HepG2 (cell line): Measurements from ENCODE around the gene FNDC8. TPM values are rescaled to one million over a fixed set of nuclear protein-coding genes. Genes with fewer than 3 reads are reported as not detected.

Experiments used
- ATAC-seq: fragments of 200-7000 bp; cut with Tn5 transposase; 3 replicates; pipeline ENCODE4 v1.9.1; 2020; ENCODE audit warnings: mild to moderate bottlenecking, moderate library complexity
- BruUV-seq: library from RNA; stranded (reverse); fragments of 400-500 nt; replicated peaks from 2 replicates; lab custom pipeline; 2021; lab: Mats Ljungman, UMichigan
- CTCF ChIA-PET: fragments of 300-600 bp; formaldehyde crosslinking; extraction: SDS; loops from one replicate; lab custom pipeline; 2021; ENCODE audit warnings: low total read pairs, inconsistent platforms, low intra/inter-chr PET ratio; lab: Yijun Ruan, JAX
- POLR2A ChIA-PET: fragments of 350-600 bp; sonication (Branson Sonifier 250); formaldehyde crosslinking; loops from one replicate; lab custom pipeline; 2020; ENCODE audit warnings: antibody characterized with exemption, inconsistent platforms; lab: Yijun Ruan, JAX
- DNase-seq: peaks from one replicate; pipeline ENCODE4 v3.0.0-alpha.2; 2015; ENCODE audit warnings: low spot score
- FAIRE-seq: peaks from 3 replicates; lab custom pipeline; 2011; peaks lifted over from hg19 to GRCh38; lab: Jason Lieb, UNC
- H2AFZ ChIP-seq: one replicate; pipeline ENCODE4 v1.6.1; 2011; ENCODE audit warnings: low read length, inconsistent platforms
- H3K27ac ChIP-seq: fragments of 300-600 bp; 3 replicates; pipeline ENCODE4 v1.8.0; 2011; ENCODE audit warnings: mixed run types, mild to moderate bottlenecking, mixed read lengths, low read length, inconsistent platforms; ENCODE audit not compliant: insufficient read depth; ENCODE audit errors: extremely low read length
- H3K27me3 ChIP-seq, 2 experiments: fragments of 200-600 bp in 1 of 2; 2 replicates in 1 of 2; 3 replicates in 1 of 2; pipeline versions ENCODE4 v1.6.0 to v1.8.0; 2011; ENCODE audit warnings: low read length in 2 of 2, mild to moderate bottlenecking in 2 of 2, moderate library complexity in 2 of 2, inconsistent platforms in 1 of 2; ENCODE audit not compliant: insufficient read depth in 2 of 2, control insufficient read depth in 1 of 2
- H3K36me3 ChIP-seq, 2 experiments: fragments of 200-600 bp in 1 of 2; replicated peaks in 1 of 2; 2 replicates in 1 of 2; 3 replicates in 1 of 2; pipeline versions ENCODE4 v1.5.1 to v1.8.0; 2011; ENCODE audit warnings: low read length in 2 of 2, inconsistent platforms in 1 of 2; ENCODE audit not compliant: insufficient read depth in 2 of 2, control insufficient read depth in 1 of 2
- H3K4me1 ChIP-seq: 2 replicates; pipeline ENCODE4 v1.5.1; 2012; ENCODE audit warnings: low read length, inconsistent platforms; ENCODE audit not compliant: insufficient read depth
- H3K4me2 ChIP-seq: 2 replicates; pipeline ENCODE4 v1.6.0; 2011; ENCODE audit warnings: low read depth, low read length, inconsistent platforms
- H3K4me3 ChIP-seq, 3 experiments: fragments of 200-600 bp in 1 of 3; sonication (generic), shearing (Covaris generic) in 1 of 3; replicated peaks in 1 of 3; 2 replicates each; pipeline ENCODE4 v1.5.1; 2011 to 2016; ENCODE audit warnings: low read length in 3 of 3, inconsistent platforms in 2 of 3, low read depth in 2 of 3, mild to moderate bottlenecking in 2 of 3, control low read depth in 1 of 3, mixed read lengths in 1 of 3; ENCODE audit not compliant: insufficient read depth in 1 of 3
- H3K79me2 ChIP-seq: one replicate; pipeline ENCODE4 v1.6.1; 2011; ENCODE audit warnings: low read length, inconsistent platforms; ENCODE audit not compliant: insufficient read depth
- H3K9ac ChIP-seq: 2 replicates; pipeline ENCODE4 v1.6.0; 2011; ENCODE audit warnings: mild to moderate bottlenecking, low read depth, low read length, inconsistent platforms; ENCODE audit not compliant: insufficient read depth
- H3K9me3 ChIP-seq: 2 replicates; pipeline ENCODE4 v1.5.1; 2012; ENCODE audit warnings: mild to moderate bottlenecking, low read length
- H4K20me1 ChIP-seq: 2 replicates; pipeline ENCODE4 v1.6.0; 2011; ENCODE audit warnings: inconsistent platforms, mild to moderate bottlenecking, low read length, moderate library complexity; ENCODE audit not compliant: insufficient read depth
- CEBPG ChIP-seq: IDR thresholded peaks from 2 replicates; pipeline ENCODE4 v1.6.1; 2016
- GFI1 ChIP-seq: sonication (generic); formaldehyde crosslinking; IDR thresholded peaks from 2 replicates; pipeline ENCODE4 v1.5.0; 2020; ENCODE audit warnings: missing genetic modification reagents, mild to moderate bottlenecking, borderline replicate concordance
- NFIB ChIP-seq: sonication (generic); formaldehyde crosslinking; IDR thresholded peaks from 2 replicates; pipeline ENCODE4 v1.9.0; 2021; ENCODE audit warnings: missing genetic modification reagents, mild to moderate bottlenecking, borderline replicate concordance
- STAT6 ChIP-seq: sonication (generic); formaldehyde crosslinking; IDR thresholded peaks from 2 replicates; pipeline ENCODE4 v1.4.0; 2020; ENCODE audit warnings: missing genetic modification reagents, mild to moderate bottlenecking, borderline replicate concordance
- TBP ChIP-seq: sonication (generic); formaldehyde crosslinking; IDR thresholded peaks from 2 replicates; pipeline ENCODE4 v1.5.0; 2020; ENCODE audit warnings: missing genetic modification reagents
- TEAD2 ChIP-seq: sonication (generic); formaldehyde crosslinking; IDR thresholded peaks from 2 replicates; pipeline ENCODE4 v1.9.0; 2021; ENCODE audit warnings: missing genetic modification reagents
- ZFYVE20 ChIP-seq: sonication (generic); formaldehyde crosslinking; IDR thresholded peaks from 2 replicates; pipeline ENCODE4 v1.8.0; 2023; ENCODE audit warnings: low read depth, mild to moderate bottlenecking, moderate library complexity, missing genetic modification reagents, borderline replicate concordance
- ZNF800 ChIP-seq: sonication (generic); formaldehyde crosslinking; IDR thresholded peaks from 2 replicates; pipeline ENCODE4 v1.4.0; 2020; ENCODE audit warnings: missing genetic modification reagents
- WGBS: methylation state at CpG from one replicate; pipeline ENCODE4 v1.1.6; 2017; ENCODE audit warnings: low lambda C conversion rate; 5-methylcytosine and 5-hydroxymethylcytosine counted together
- in situ Hi-C: cut with HindIII; loops from 2 replicates; pipeline ENCODE4 v1.10.0; 2017; ENCODE audit warnings: low pct_unique_long_range_greater_than_20kb; ENCODE audit not compliant: extremely low pct_ligation_motif_present
- intact Hi-C: fragments of 100-400 bp; cut with micrococcal nuclease; formaldehyde crosslinking; loops from one replicate; pipeline ENCODE4 v1.10.0; 2022; ENCODE audit not compliant: unreplicated experiment
- polyA plus RNA-seq, 8 experiments: library from polyadenylated mRNA; depleted of rRNA in 3 of 8; stranded (reverse) in 7 of 8; unstranded in 1 of 8; fragments of >200 nt; fragmentation: Illumina TruSeq in 4 of 8; extraction: Trizol in 4 of 8; gene quantifications; 2 replicates each; pipeline versions ENCODE4 v1.2.1 to v1.2.3, GENCODE V29; 2011 to 2016; ENCODE audit warnings: low read depth in 4 of 8, missing spikeins in 1 of 8, mixed read lengths in 1 of 8; ENCODE audit not compliant: insufficient read depth in 1 of 8
- total RNA-seq, 5 experiments: library from RNA; depleted of rRNA; stranded (reverse); fragments of >200 nt; fragmentation: Illumina TruSeq; extraction: Trizol; gene quantifications; 2 replicates each; pipeline ENCODE4 v1.2.3, GENCODE V29; 2016; ENCODE audit warnings: low read depth in 1 of 5
- TF ChIP-seq, protein P1 (sequence below): sonication (generic); formaldehyde crosslinking; conservative IDR thresholded peaks from 2 replicates; pipeline ENCODE4 v1.4.0; 2020; ENCODE audit warnings: missing genetic modification reagents
- TF ChIP-seq, protein P2 (sequence below): sonication (generic); formaldehyde crosslinking; IDR thresholded peaks from 2 replicates; pipeline ENCODE4 v1.4.0; 2020; ENCODE audit warnings: missing genetic modification reagents, mild to moderate bottlenecking, borderline replicate concordance

The FNDC8 gene
- total and polyA plus RNA-seq, 2 of the 13 experiments (the other 11 are each of a cell fraction or from before 2014, with no cell fraction given), result not detected

GRCh38 chr17:35083071-35083470, 38.3 kb upstream of the FNDC8 start:
- no peak for FAIRE-seq
- Histone ChIP-seq H4K20me1 (no peaks in the 10 kb centered on the region), H3K27me3 (no peaks in the 10 kb centered on the region), H3K4me2 (no peak overlapping the region), H3K4me1 (peaks cover 85% of the 10 kb centered on the region), H2AFZ (no peak overlapping the region), H3K79me2 (peaks cover 95% of the 10 kb centered on the region), H3K4me3 (no peak overlapping the region), H3K36me3 (no peaks in the 10 kb centered on the region; a peak in 1 of 5 replicates), H3K27ac (no peak overlapping the region), H3K9ac (no peak overlapping the region), H3K9me3 (no peaks in the 10 kb centered on the region)
- no peak for ATAC-seq
- TF ChIP-seq ZFYVE20 (CRISPR knock-in tag) (no peak), GFI1 (CRISPR knock-in tag) (no peak), TEAD2 (CRISPR knock-in tag) (no peak), TBP (CRISPR knock-in tag) (no peak), STAT6 (no peak), NFIB (CRISPR knock-in tag) (no peak), ZNF800 (no peak), CEBPG (CRISPR knock-in tag) (no peak)
- TF ChIP-seq, protein P1, sequence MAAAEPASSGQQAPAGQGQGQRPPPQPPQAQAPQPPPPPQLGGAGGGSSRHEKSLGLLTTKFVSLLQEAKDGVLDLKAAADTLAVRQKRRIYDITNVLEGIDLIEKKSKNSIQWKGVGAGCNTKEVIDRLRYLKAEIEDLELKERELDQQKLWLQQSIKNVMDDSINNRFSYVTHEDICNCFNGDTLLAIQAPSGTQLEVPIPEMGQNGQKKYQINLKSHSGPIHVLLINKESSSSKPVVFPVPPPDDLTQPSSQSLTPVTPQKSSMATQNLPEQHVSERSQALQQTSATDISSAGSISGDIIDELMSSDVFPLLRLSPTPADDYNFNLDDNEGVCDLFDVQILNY (CRISPR knock-in tag), result no peak
- TF ChIP-seq, protein P2, sequence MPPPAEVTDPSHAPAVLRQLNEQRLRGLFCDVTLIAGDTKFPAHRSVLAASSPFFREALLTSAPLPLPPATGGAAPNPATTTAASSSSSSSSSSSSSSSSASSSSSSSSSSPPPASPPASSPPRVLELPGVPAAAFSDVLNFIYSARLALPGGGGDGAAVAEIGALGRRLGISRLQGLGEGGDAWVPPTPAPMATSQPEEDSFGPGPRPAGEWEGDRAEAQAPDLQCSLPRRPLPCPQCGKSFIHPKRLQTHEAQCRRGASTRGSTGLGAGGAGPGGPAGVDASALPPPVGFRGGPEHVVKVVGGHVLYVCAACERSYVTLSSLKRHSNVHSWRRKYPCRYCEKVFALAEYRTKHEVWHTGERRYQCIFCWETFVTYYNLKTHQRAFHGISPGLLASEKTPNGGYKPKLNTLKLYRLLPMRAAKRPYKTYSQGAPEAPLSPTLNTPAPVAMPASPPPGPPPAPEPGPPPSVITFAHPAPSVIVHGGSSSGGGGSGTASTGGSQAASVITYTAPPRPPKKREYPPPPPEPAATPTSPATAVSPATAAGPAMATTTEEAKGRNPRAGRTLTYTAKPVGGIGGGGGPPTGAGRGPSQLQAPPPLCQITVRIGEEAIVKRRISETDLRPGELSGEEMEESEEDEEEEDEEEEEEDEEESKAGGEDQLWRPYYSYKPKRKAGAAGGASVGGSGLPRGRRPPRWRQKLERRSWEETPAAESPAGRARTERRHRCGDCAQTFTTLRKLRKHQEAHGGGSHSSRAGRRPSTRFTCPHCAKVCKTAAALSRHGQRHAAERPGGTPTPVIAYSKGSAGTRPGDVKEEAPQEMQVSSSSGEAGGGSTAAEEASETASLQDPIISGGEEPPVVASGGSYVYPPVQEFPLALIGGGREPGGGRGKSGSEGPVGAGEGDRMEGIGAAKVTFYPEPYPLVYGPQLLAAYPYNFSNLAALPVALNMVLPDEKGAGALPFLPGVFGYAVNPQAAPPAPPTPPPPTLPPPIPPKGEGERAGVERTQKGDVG (CRISPR knock-in tag), result no peak
- intact Hi-C loops, result no loop called here
- no TSS peak for BruUV-seq
- DNase-seq, result no peak
- CTCF ChIA-PET, result no interaction called here
- POLR2A ChIA-PET, result no interaction called here
- 96% methylated on average over 2 of the region's 2 CpGs for WGBS
- in situ Hi-C loops, result no loop called here
